GM18909 (cell line): Measurements from ENCODE around the gene SLC43A1.

Source experiments
- ATAC-seq: cut with Tn5 transposase; IDR thresholded peaks from one replicate; pipeline ENCODE4 v1.9.1; 2021; ENCODE audit warnings: mild to moderate bottlenecking; ENCODE audit not compliant: unreplicated experiment, poor library complexity

SLC43A1 gene

GRCh38 chr11:57530215-57530595, 14.7 kb upstream of the SLC43A1 start:
- no peak for ATAC-seq

DNA sequence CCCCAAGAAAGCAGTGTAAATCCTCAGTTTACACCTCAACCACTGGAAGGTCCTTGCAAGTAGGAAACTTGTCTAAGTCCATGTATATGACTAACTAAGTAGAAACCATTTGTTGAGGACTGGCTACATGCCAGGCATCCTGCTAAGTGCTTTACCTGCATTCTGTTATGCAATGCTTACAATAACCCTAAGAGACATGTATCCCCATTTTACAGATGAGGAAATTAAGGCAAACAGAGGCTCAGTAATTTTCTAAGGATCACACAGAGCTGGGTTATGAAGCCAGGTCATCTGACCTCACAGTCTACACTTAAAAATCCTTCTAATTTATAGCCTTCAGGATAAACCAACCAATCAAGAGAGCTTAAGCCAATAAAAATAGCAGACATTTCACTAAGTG, 13.5 kb upstream of the SLC43A1 start:
- ATAC-seq: no peak

GRCh38 chr11:57527056-57527631, 11.6 kb upstream of the SLC43A1 start:
- no peak for ATAC-seq

GRCh38 chr11:57523419-57523818, 7.9 kb upstream of the SLC43A1 start:
- no peak for ATAC-seq

- no peak for ATAC-seq
Observed at GRCh38 chr11:57521116-57521515, 5.6 kb upstream of the SLC43A1 start.

GRCh38 chr11:57516061-57516443, 550 bp upstream of the SLC43A1 start:
- ATAC-seq: no peak

- peak; percentile 49 for ATAC-seq
Observed at GRCh38 chr11:57514538-57515331, 767 bp downstream of the SLC43A1 start.

DNA sequence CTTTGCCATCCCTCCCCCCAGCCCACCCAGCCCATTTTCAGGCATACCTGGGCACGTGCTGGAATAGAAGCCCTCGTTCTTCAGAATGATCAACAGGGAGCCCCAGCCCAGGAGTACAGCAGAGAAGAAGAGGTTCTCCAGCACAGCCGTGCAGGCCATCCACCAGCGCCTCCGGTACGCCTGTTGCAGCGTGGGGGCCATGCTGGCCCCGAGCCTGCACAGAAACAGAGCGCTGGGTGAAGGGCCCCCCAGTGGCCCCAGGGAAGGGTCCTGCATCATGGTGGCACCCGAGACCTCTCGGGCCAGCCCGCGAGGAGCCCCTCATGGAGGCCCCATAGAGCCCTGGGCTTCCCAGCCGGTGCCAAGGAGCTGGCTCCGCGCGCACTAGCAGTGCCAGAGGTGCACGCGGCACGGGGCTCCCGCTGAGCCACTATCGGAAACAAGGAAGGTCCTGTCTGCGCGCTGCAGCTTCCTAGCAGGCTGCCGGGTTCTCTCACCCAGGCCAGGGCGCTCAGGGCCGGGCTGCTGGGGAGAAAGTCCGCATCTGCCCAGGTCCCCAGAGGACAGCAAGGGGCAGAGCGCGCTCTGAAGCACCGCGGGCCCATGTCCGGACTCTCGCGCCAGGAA, 1.5 kb downstream of the SLC43A1 start:
- peak; percentile 39 for ATAC-seq

DNA sequence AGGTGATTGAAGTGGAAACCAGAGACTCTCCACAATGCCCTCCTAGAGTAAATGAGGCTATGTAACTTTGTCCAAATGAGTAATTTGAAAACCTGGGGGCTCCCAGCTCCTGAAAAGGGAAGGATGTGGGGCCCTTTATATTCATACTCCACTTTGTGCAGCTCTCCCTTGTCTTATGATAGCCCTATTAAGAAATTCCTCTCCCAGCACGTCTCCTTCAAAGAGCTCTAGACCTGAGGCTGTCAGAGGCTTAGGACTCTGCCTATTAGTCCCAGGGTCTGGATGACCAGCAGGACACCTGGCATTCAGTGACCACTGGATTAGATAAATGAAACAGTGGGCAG, 2.1 kb downstream of the SLC43A1 start:
- no peak for ATAC-seq

DNA sequence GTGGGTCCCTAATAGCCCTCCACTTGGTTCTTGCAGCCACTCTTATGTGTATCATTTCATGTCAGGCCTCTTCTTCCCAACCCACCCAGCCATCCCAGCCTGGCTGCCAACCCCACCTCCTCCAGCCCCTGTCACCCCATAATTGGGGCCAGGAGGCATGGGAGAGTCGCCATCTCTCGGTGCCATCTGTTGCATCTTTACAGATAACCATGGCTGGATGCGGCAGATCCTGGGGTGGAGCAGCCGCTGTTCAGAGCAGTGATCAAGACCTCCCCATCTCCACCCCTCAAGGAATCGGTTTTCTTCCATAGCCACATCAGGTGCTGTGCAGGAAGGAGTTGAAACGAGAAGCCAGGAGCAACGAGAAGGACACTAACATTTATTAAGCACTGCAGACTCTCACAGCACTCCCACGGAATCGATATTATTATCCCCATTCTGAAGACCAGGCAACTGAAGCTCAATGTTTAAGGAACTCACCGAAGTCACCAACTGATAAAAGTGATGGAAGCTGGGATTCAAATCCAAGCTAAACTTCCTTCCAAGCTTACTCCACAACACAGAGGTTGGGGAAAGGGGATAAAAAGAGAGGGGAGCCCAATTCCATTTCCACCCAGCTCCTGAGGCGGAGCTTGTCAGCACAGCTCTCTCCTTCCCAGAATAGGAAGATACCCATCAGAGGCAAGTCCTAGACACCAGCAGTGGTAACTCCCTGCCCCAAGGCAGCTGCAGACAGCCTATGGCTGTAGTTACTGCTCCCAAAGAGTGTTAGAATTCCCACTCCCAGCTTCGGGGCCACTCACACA, 2.7 kb downstream of the SLC43A1 start:
- ATAC-seq: no peak

DNA sequence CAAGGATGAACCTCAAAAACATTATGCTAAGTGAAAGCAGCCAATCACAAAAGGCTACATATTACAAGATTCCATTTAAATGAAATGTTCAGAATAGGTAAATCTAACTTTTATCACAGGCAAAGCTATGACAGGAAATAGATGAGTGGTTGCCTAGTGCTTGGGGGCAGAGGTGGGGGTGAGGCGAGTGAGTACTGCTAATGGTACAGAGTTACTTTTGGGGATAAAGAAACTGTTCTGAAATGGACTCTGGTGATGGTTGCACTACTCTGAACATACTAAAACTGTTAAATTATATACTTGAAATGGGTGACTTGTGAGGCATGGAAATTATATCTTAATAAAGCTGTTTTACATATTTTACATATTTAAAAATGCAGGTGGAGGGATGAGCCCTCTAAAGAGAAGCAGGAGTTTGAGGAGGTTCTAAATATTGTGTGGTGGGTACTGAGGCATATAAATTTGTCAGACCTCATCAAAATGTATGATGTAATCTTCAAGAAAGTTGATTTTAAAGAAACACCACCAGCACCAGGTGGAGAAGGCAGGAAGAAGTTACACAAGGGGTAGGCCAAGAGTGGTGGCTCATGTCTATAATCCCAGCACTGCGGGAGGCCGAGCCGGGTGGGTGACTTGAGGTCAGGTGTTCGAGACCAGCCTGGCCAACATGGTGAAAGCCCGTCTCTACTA, 3.6 kb downstream of the SLC43A1 start:
- ATAC-seq: no peak

GRCh38 chr11:57508341-57509170, 6.9 kb downstream of the SLC43A1 start:
- no peak for ATAC-seq

GRCh38 chr11:57506522-57506921, 9.0 kb downstream of the SLC43A1 start:
- ATAC-seq: no peak

GRCh38 chr11:57504511-57504910, 11.0 kb downstream of the SLC43A1 start:
- ATAC-seq: no peak

- ATAC-seq: no peak
Observed at GRCh38 chr11:57502870-57503269, 12.6 kb downstream of the SLC43A1 start.

DNA sequence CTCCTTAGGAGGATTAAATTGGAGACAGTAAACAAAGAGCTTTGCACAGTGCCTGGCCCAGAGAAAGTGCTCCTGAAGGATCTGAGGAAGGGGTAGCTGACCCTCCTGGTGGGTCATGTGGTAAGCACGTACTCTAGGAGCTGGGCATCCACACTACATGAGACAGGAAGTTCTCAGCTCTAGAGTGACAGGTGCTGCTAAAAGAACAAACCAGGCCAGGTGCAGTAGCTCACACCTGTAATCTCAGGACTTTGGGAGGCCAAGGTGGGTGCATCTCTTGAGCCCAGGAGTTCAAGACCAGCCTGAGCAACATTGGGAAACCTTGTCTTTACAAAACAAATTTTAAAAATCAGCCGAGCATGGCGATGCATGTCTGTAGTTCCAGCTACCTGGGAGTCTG, 13.1 kb downstream of the SLC43A1 start:
- ATAC-seq: no peak

GRCh38 chr11:57501953-57502352, 13.5 kb downstream of the SLC43A1 start:
- ATAC-seq: no peak

- no peak for ATAC-seq
Observed at GRCh38 chr11:57500926-57501325, 14.6 kb downstream of the SLC43A1 start.

GRCh38 chr11:57500515-57500914, 15.0 kb downstream of the SLC43A1 start:
- ATAC-seq: no peak
